Esophagus muscularis mucosa (tissue), 4 donors: ENCODE data around the gene TOX2.

Source experiments
- EP300 ChIP-seq: sonication (generic); formaldehyde crosslinking; IDR thresholded peaks from one replicate; pipeline ENCODE4 v1.6.1; 2017; ENCODE audit warnings: antibody characterized with exemption
- POLR2A ChIP-seq: fragments of 450-650 bp; IDR thresholded peaks from one replicate; pipeline ENCODE4 v1.6.1; 2017; ENCODE audit warnings: antibody characterized with exemption, moderate library complexity, mild to moderate bottlenecking, low read depth
- POLR2AphosphoS5 ChIP-seq, 2 donors: sonication (generic); formaldehyde crosslinking; IDR thresholded peaks; one replicate each; pipeline ENCODE4 v1.6.1; 2017; ENCODE audit warnings: antibody characterized with exemption in 2 of 2
- TF ChIP-seq, protein P1 (sequence below), 3 experiments: fragments of 200-600 bp in 2 of 3; fragments of 450-650 bp in 1 of 3; sonication (generic) in 2 of 3; IDR thresholded peaks; one replicate each; pipeline ENCODE4 v1.5.1; 2017 to 2019; ENCODE audit warnings: antibody characterized with exemption in 3 of 3, mild to moderate bottlenecking in 2 of 3, moderate library complexity in 1 of 3

DNA sequence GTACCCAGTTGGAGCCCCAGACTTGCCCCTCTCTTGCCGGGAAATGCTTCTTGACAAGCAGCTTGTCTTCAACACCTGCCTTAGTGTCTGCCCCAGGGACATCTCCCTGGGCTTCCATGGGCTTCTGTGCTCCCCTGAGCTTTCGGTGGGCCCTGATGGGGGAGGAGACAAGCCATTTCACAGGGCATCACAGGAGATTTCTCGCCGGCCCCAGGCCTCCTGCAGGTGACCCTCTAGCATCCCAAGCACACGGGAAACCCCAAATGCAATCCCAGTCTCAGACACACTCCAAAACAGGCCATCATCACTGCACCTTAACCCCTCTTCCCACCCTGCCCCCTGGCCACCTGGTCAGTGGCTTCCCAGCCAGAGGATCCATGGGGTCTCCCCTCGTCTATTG is 197.8 kb downstream of the TOX2 start:
- TF ChIP-seq, protein P1, sequence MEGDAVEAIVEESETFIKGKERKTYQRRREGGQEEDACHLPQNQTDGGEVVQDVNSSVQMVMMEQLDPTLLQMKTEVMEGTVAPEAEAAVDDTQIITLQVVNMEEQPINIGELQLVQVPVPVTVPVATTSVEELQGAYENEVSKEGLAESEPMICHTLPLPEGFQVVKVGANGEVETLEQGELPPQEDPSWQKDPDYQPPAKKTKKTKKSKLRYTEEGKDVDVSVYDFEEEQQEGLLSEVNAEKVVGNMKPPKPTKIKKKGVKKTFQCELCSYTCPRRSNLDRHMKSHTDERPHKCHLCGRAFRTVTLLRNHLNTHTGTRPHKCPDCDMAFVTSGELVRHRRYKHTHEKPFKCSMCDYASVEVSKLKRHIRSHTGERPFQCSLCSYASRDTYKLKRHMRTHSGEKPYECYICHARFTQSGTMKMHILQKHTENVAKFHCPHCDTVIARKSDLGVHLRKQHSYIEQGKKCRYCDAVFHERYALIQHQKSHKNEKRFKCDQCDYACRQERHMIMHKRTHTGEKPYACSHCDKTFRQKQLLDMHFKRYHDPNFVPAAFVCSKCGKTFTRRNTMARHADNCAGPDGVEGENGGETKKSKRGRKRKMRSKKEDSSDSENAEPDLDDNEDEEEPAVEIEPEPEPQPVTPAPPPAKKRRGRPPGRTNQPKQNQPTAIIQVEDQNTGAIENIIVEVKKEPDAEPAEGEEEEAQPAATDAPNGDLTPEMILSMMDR (IDR thresholded peaks at IDR 0.05): no peak
- TF ChIP-seq POLR2A (no peak), POLR2AphosphoS5 (IDR thresholded peaks at IDR 0.05) (no peak), EP300 (no peak)
